KMS-11 (cell line): ENCODE results near the gene ST6GALNAC5.

ENCODE experiments used
- H2AFZ ChIP-seq: fragments of 200-600 bp; sonication (generic); 2 replicates; pipeline ENCODE4 v1.6.1; 2016; ENCODE audit warnings: antibody characterized with exemption, mixed run types, low read depth
- H3K27ac ChIP-seq: fragments of 200-600 bp; sonication (generic); 2 replicates; pipeline ENCODE4 v1.6.1; 2016; ENCODE audit warnings: mild to moderate bottlenecking, mixed run types
- H3K27me3 ChIP-seq: fragments of 200-600 bp; sonication (generic); 2 replicates; pipeline ENCODE4 v1.6.1; 2017; ENCODE audit warnings: mild to moderate bottlenecking, low read depth, mixed run types, moderate library complexity; ENCODE audit not compliant: insufficient read depth
- H3K36me3 ChIP-seq: fragments of 200-600 bp; sonication (generic); 2 replicates; pipeline ENCODE4 v1.6.1; 2017; ENCODE audit warnings: mild to moderate bottlenecking, mixed run types; ENCODE audit not compliant: insufficient read depth
- H3K4me1 ChIP-seq: fragments of 200-600 bp; sonication (generic); 2 replicates; pipeline ENCODE4 v1.6.1; 2016; ENCODE audit warnings: mild to moderate bottlenecking, low read depth, mixed run types; ENCODE audit not compliant: poor library complexity, severe bottlenecking
- H3K4me2 ChIP-seq: fragments of 200-600 bp; sonication (generic); 2 replicates; pipeline ENCODE4 v1.7.0; 2016; ENCODE audit warnings: mild to moderate bottlenecking, mixed run types
- H3K4me3 ChIP-seq: fragments of 200-600 bp; sonication (generic); IDR thresholded peaks from 2 replicates; pipeline ENCODE4 v1.6.1; 2017; ENCODE audit warnings: low read depth, low read length, mixed read lengths; ENCODE audit not compliant: insufficient read depth
- H3K79me2 ChIP-seq: fragments of 200-600 bp; sonication (generic); 2 replicates; pipeline ENCODE4 v1.6.1; 2016; ENCODE audit warnings: low read depth, mixed run types; ENCODE audit not compliant: insufficient read depth
- H3K9ac ChIP-seq: fragments of 200-600 bp; sonication (generic); 2 replicates; pipeline ENCODE4 v1.6.1; 2016; ENCODE audit warnings: mild to moderate bottlenecking, mixed run types
- H4K20me1 ChIP-seq: fragments of 200-600 bp; sonication (generic); 2 replicates; pipeline ENCODE4 v1.6.1; 2016; ENCODE audit warnings: mild to moderate bottlenecking, mixed run types; ENCODE audit not compliant: insufficient read depth
- CTCF ChIP-seq: fragments of 200-600 bp; sonication (generic); conservative IDR thresholded peaks from 2 replicates; pipeline ENCODE4 v1.6.1; 2017; ENCODE audit warnings: low read depth, mild to moderate bottlenecking, antibody characterized with exemption, low read length, moderate library complexity, mixed read lengths

The ST6GALNAC5 gene

GRCh38 chr1:76881762-76882161 lies 14.5 kb downstream of the ST6GALNAC5 start:
- no peaks in the 10 kb centered on the region for H3K4me1 ChIP-seq
- H3K79me2 ChIP-seq, result no peaks in the 10 kb centered on the region
- TF ChIP-seq CTCF, result no peak

GRCh38 chr1:76891931-76892622 lies 24.8 kb downstream of the ST6GALNAC5 start:
- H3K27ac ChIP-seq, result no peak overlapping the region
- TF ChIP-seq CTCF, result no peak
- H4K20me1 ChIP-seq, result no peaks in the 10 kb centered on the region
- H3K4me2 ChIP-seq, result no peak overlapping the region
- H2AFZ ChIP-seq, result no peak overlapping the region
- no peaks in the 10 kb centered on the region for H3K4me1 ChIP-seq
- H3K4me3 ChIP-seq, result no peak overlapping the region
- H3K27me3 ChIP-seq, result no peaks in the 10 kb centered on the region
- H3K36me3 ChIP-seq, result no peaks in the 10 kb centered on the region
- no peak overlapping the region for H3K9ac ChIP-seq
- no peaks in the 10 kb centered on the region for H3K79me2 ChIP-seq

More at GRCh38 chr1:76881762-76882161, 14.5 kb downstream of the ST6GALNAC5 start:
- Histone ChIP-seq H3K27ac (no peak overlapping the region), H3K4me2 (no peak overlapping the region), H3K27me3 (no peaks in the 10 kb centered on the region), H4K20me1 (no peaks in the 10 kb centered on the region), H3K36me3 (no peaks in the 10 kb centered on the region), H3K9ac (no peak overlapping the region), H2AFZ (no peak overlapping the region), H3K4me3 (no peak overlapping the region)

- H2AFZ ChIP-seq, result no peak overlapping the region
- H3K4me1 ChIP-seq, result no peaks in the 10 kb centered on the region
- no peak overlapping the region for H3K27ac ChIP-seq
- H3K9ac ChIP-seq, result no peak overlapping the region
- no peaks in the 10 kb centered on the region for H3K27me3 ChIP-seq
- no peak overlapping the region for H3K4me3 ChIP-seq
- H3K36me3 ChIP-seq, result no peaks in the 10 kb centered on the region
- H3K79me2 ChIP-seq, result no peaks in the 10 kb centered on the region
- no peak overlapping the region for H3K4me2 ChIP-seq
- no peak for TF ChIP-seq CTCF
- H4K20me1 ChIP-seq, result no peaks in the 10 kb centered on the region
Measured at GRCh38 chr1:76892675-76893074, 25.4 kb downstream of the ST6GALNAC5 start.

- Histone ChIP-seq H3K9ac (no peak overlapping the region), H2AFZ (no peak overlapping the region), H3K4me1 (no peaks in the 10 kb centered on the region), H3K4me3 (no peak overlapping the region), H3K79me2 (no peaks in the 10 kb centered on the region), H3K4me2 (no peak overlapping the region), H4K20me1 (no peaks in the 10 kb centered on the region), H3K27me3 (no peaks in the 10 kb centered on the region), H3K36me3 (no peaks in the 10 kb centered on the region), H3K27ac (no peak overlapping the region)
- peak; percentile 77 for TF ChIP-seq CTCF
Measured at GRCh38 chr1:76901158-76901767, 34.0 kb downstream of the ST6GALNAC5 start.
